Bronchial epithelial cell (primary cell): ENCODE data around the gene CDK2. TPM values are rescaled to one million over a fixed set of nuclear protein-coding genes. Genes with fewer than 3 reads are reported as not detected.

Source experiments
- DNase-seq: peaks from one replicate; pipeline ENCODE4 v3.0.0-alpha.2; 2010; ENCODE audit warnings: low read depth
- FAIRE-seq: peaks from 2 replicates; lab custom pipeline; 2011; peaks lifted over from hg19 to GRCh38; lab: Jason Lieb, UNC
- H3K27me3 ChIP-seq: 2 replicates; pipeline ENCODE4 v1.5.1; 2011; ENCODE audit warnings: low read length; ENCODE audit not compliant: control insufficient read depth, insufficient read depth
- H3K36me3 ChIP-seq: 2 replicates; pipeline ENCODE4 v1.5.1; 2011; ENCODE audit warnings: low read length; ENCODE audit not compliant: control insufficient read depth, insufficient read depth
- H3K4me3 ChIP-seq: 2 replicates; pipeline ENCODE4 v1.5.1; 2011; ENCODE audit warnings: mild to moderate bottlenecking, low read depth, low read length, control low read depth
- CTCF ChIP-seq: IDR thresholded peaks from 2 replicates; pipeline ENCODE4 v1.5.1; 2011; ENCODE audit warnings: mild to moderate bottlenecking, moderate library complexity, low read length, control low read depth, inconsistent platforms; ENCODE audit not compliant: insufficient read depth, severe bottlenecking
- total RNA-seq: library from RNA; depleted of rRNA; stranded (reverse); fragments of >200 nt; gene quantifications from 2 replicates; pipeline ENCODE4 v1.2.1, GENCODE V29; 2014

Gene CDK2
- total RNA-seq, 1 donor from 2014 or later = 6.8 TPM

- H3K4me3 ChIP-seq = no peak overlapping the region
- no peaks in the 10 kb centered on the region for H3K36me3 ChIP-seq
- DNase-seq (no peak), FAIRE-seq (no peak)
- no peak for TF ChIP-seq CTCF
- no peaks in the 10 kb centered on the region for H3K27me3 ChIP-seq
Measured at GRCh38 chr12:56010111-56010570, 43.5 kb downstream of the CDK2 start.

GRCh38 chr12:56011509-56012090 lies 45.0 kb downstream of the CDK2 start:
- Histone ChIP-seq H3K36me3 (no peaks in the 10 kb centered on the region), H3K4me3 (no peak overlapping the region), H3K27me3 (no peaks in the 10 kb centered on the region)
- no peak for TF ChIP-seq CTCF
- DNase-seq (no peak), FAIRE-seq (no peak)

GRCh38 chr12:56013482-56013881 lies 46.9 kb downstream of the CDK2 start:
- Histone ChIP-seq H3K4me3 (no peak overlapping the region), H3K27me3 (no peaks in the 10 kb centered on the region), H3K36me3 (no peaks in the 10 kb centered on the region)
- no peak for DNase-seq
- no peak for FAIRE-seq
- no peak for TF ChIP-seq CTCF

GRCh38 chr12:56014205-56014604 lies 47.6 kb downstream of the CDK2 start:
- DNase-seq = peak; percentile 31

GRCh38 chr12:56017181-56017580 lies 50.6 kb downstream of the CDK2 start:
- no peak for FAIRE-seq
- no peak for DNase-seq
- no peaks in the 10 kb centered on the region for H3K27me3 ChIP-seq
- no peak for TF ChIP-seq CTCF
- no peak overlapping the region for H3K4me3 ChIP-seq
- H3K36me3 ChIP-seq = no peaks in the 10 kb centered on the region

More at GRCh38 chr12:56014205-56014604, 47.6 kb downstream of the CDK2 start:
- H3K36me3 ChIP-seq = no peaks in the 10 kb centered on the region
- no peak for TF ChIP-seq CTCF
- H3K4me3 ChIP-seq = no peak overlapping the region
- H3K27me3 ChIP-seq = no peaks in the 10 kb centered on the region
- no peak for FAIRE-seq

- Histone ChIP-seq H3K36me3 (no peaks in the 10 kb centered on the region), H3K27me3 (no peaks in the 10 kb centered on the region), H3K4me3 (no peak overlapping the region)
- DNase-seq (no peak), FAIRE-seq (no peak)
- no peak for TF ChIP-seq CTCF
Measured at GRCh38 chr12:56018356-56018755, 51.7 kb downstream of the CDK2 start.
